Stomach (tissue), 9 donors: ENCODE data around the gene MLLT10. TPM values are rescaled to one million over a fixed set of nuclear protein-coding genes. Genes with fewer than 3 reads are reported as not detected.
A peak's percentile ranks its signal among the peaks of the same experiment; 100 is the strongest.

Experiments
- DNase-seq, 2 donors: peaks; one replicate each; pipeline versions ENCODE4 v3.0.0 to v3.0.0-alpha.2; 2013 to 2019
- H3K27ac ChIP-seq, 5 donors: fragments of 200-600 bp in 4 of 5; sonication (generic) in 4 of 5; one replicate each; pipeline ENCODE4 v1.5.1; 2013 to 2019; ENCODE audit warnings: mild to moderate bottlenecking in 1 of 5, moderate library complexity in 1 of 5
- H3K27me3 ChIP-seq, 3 donors: fragments of 200-600 bp; sonication (generic); one replicate each; pipeline ENCODE4 v1.5.1; 2017 to 2019; ENCODE audit warnings: mixed run types in 1 of 3
- H3K36me3 ChIP-seq, 4 donors: fragments of 200-600 bp; sonication (generic); 1 replicate in 3 of 4; 2 replicates in 1 of 4; pipeline ENCODE4 v1.5.1; 2016 to 2019
- H3K4me1 ChIP-seq, 4 donors: fragments of 200-600 bp; sonication (generic); one replicate each; pipeline ENCODE4 v1.5.1; 2016 to 2019
- H3K4me3 ChIP-seq, 4 donors: fragments of 200-600 bp; sonication (generic) in 3 of 4; one replicate each; pipeline ENCODE4 v1.5.1; 2016 to 2019; ENCODE audit warnings: mild to moderate bottlenecking in 1 of 4
- H3K9me3 ChIP-seq, 4 donors: fragments of 200-600 bp; sonication (generic); one replicate each; pipeline ENCODE4 v1.5.1; 2016 to 2019
- CTCF ChIP-seq, 7 experiments: fragments of 450-650 bp in 4 of 7; fragments of 200-600 bp in 3 of 7; sonication (generic) in 3 of 7; IDR thresholded peaks; one replicate each; pipeline ENCODE4 v1.5.1; 2016 to 2019; ENCODE audit warnings: antibody characterized with exemption in 7 of 7, control low read depth in 2 of 7, mild to moderate bottlenecking in 1 of 7
- EP300 ChIP-seq: sonication (generic); formaldehyde crosslinking; IDR thresholded peaks from one replicate; pipeline ENCODE4 v1.6.1; 2017; ENCODE audit warnings: antibody characterized with exemption
- POLR2A ChIP-seq, 4 donors: fragments of 450-650 bp; IDR thresholded peaks; one replicate each; pipeline ENCODE4 v1.6.1; 2016; ENCODE audit warnings: antibody characterized with exemption in 4 of 4, control low read depth in 2 of 4, mild to moderate bottlenecking in 1 of 4, moderate library complexity in 1 of 4
- POLR2AphosphoS5 ChIP-seq, 3 donors: sonication (generic); formaldehyde crosslinking; IDR thresholded peaks; one replicate each; pipeline ENCODE4 v1.6.1; 2016; ENCODE audit warnings: antibody characterized with exemption in 3 of 3
- WGBS, 5 donors: extraction: QIAGEN DNeasy Blood & Tissue Kit in 3 of 5; methylation state at CpG; one replicate each; pipeline versions ENCODE4 v1.1.5 to v1.1.7; 2013 to 2018; 5-methylcytosine and 5-hydroxymethylcytosine counted together
- intact Hi-C: fragments of 100-400 bp; cut with DNase I; formaldehyde crosslinking; loops from one replicate; pipeline ENCODE4 v1.15.1; 2023; ENCODE audit warnings: low total_unique reads
- polyA plus RNA-seq, 3 donors: library from polyadenylated mRNA; stranded (reverse); fragments of 200-250 nt; gene quantifications; one replicate each; pipeline ENCODE4 v1.2.3, GENCODE V29; 2013
- total RNA-seq, 5 donors: library from RNA; depleted of rRNA; stranded (reverse); fragments of >200 nt; gene quantifications; one replicate each; pipeline versions ENCODE4 v1.1.0 to v1.2.3, GENCODE V29; 2014 to 2016
- donor health status: healthy with polysubstance abuse.
- donor health status: Bipolar disorder and iron deficiency.
- donor health status: healthy.

Gene MLLT10
- total and polyA plus RNA-seq, 8 donors: 12.8 to 76.9 (median 23.8) TPM

- Histone ChIP-seq H3K27me3 (no peaks in the 10 kb centered on the region), H3K4me3 (no peak overlapping the region), H3K9me3 (peaks cover 0 to 4% (median 2%) of the 10 kb centered on the region in 4 donors), H3K4me1 (peaks cover 0 to 20% (median 4%) of the 10 kb centered on the region in 4 donors), H3K27ac (peak overlapping the region in 1 of 5 donors; percentile 4), H3K36me3 (peaks cover 0 to 10% (median 3%) of the 10 kb centered on the region in 4 donors)
- WGBS, 5 donors: 52 to 86% (median 78%) methylated on average over 3 of the region's 3 CpGs
- DNase-seq: peak in 1 of 2 donors; percentile 59
- intact Hi-C loops: no loop called here
- TF ChIP-seq POLR2A (IDR thresholded peaks at IDR 0.05) (no peak), CTCF (IDR thresholded peaks at IDR 0.05) (no peak), POLR2AphosphoS5 (IDR thresholded peaks at IDR 0.05) (no peak), EP300 (no peak)
Measured at GRCh38 chr10:21694631-21695030, 160.6 kb downstream of the MLLT10 start.

- TF ChIP-seq EP300 (no peak), POLR2A (IDR thresholded peaks at IDR 0.05) (no peak), POLR2AphosphoS5 (IDR thresholded peaks at IDR 0.05) (no peak), CTCF (IDR thresholded peaks at IDR 0.05) (no peak)
- intact Hi-C loops: no loop called here
- Histone ChIP-seq H3K4me3 (no peak overlapping the region), H3K27ac (no peak overlapping the region), H3K4me1 (peaks cover 0 to 20% (median 4%) of the 10 kb centered on the region in 4 donors), H3K27me3 (no peaks in the 10 kb centered on the region), H3K36me3 (peaks cover 0 to 14% (median 12%) of the 10 kb centered on the region in 4 donors), H3K9me3 (peaks cover 0 to 17% (median 13%) of the 10 kb centered on the region in 4 donors)
- no peak for DNase-seq
Measured at GRCh38 chr10:21696302-21696701, 162.3 kb downstream of the MLLT10 start.

GRCh38 chr10:21699575-21699974, 165.5 kb downstream of the MLLT10 start:
- TF ChIP-seq EP300 (no peak), CTCF (IDR thresholded peaks at IDR 0.05) (no peak), POLR2AphosphoS5 (IDR thresholded peaks at IDR 0.05) (no peak), POLR2A (IDR thresholded peaks at IDR 0.05) (no peak)
- H3K36me3 ChIP-seq: peaks cover 0 to 14% (median 5%) of the 10 kb centered on the region in 4 donors
- H3K4me1 ChIP-seq: peaks cover 0 to 14% (median 4%) of the 10 kb centered on the region in 4 donors
- no peaks in the 10 kb centered on the region for H3K27me3 ChIP-seq
- no peak overlapping the region for H3K27ac ChIP-seq
- intact Hi-C loops: no loop called here
- no peak for DNase-seq
- 96 to 99% (median 97%) methylated on average over 3 of the region's 3 CpGs for WGBS, 5 donors
- no peak overlapping the region for H3K4me3 ChIP-seq
- peaks cover 0 to 17% (median 13%) of the 10 kb centered on the region in 4 donors for H3K9me3 ChIP-seq

- Histone ChIP-seq H3K9me3 (peaks cover 0 to 17% (median 13%) of the 10 kb centered on the region in 4 donors), H3K36me3 (peaks cover 0 to 14% (median 5%) of the 10 kb centered on the region in 4 donors), H3K4me3 (no peak overlapping the region), H3K27ac (no peak overlapping the region), H3K4me1 (peaks cover 0 to 8% (median 3%) of the 10 kb centered on the region in 4 donors), H3K27me3 (no peaks in the 10 kb centered on the region)
- TF ChIP-seq POLR2A (IDR thresholded peaks at IDR 0.05): no peak
- no peak for TF ChIP-seq POLR2AphosphoS5 (IDR thresholded peaks at IDR 0.05)
- TF ChIP-seq CTCF (IDR thresholded peaks at IDR 0.05): no peak
- DNase-seq: no peak
- intact Hi-C loops: no loop called here
- 96 to 100% (median 99%) methylated on average over 2 of the region's 2 CpGs for WGBS, 5 donors
Measured at GRCh38 chr10:21700474-21700873, 166.4 kb downstream of the MLLT10 start.
